HFF-Myc (cell line): Measurements from ENCODE around the gene PITX1.
"Not testable (repeated sequence)": the region's sequence is repeated elsewhere in the genome, so short reads cannot be mapped to it uniquely, and the experiment has no call there.

Experiments used
- DNase-seq: peaks from one replicate; pipeline ENCODE4 v3.0.0-alpha.2; 2011; ENCODE audit warnings: low read depth; ENCODE audit errors: extremely low read depth
- H3K4me3 ChIP-seq: replicated peaks from 2 replicates; pipeline ENCODE4 v1.5.1; 2011; ENCODE audit warnings: low read depth, mild to moderate bottlenecking, control low read depth, low read length
- CTCF ChIP-seq: IDR thresholded peaks from 2 replicates; pipeline ENCODE4 v1.5.1; 2012; ENCODE audit warnings: mild to moderate bottlenecking, low read depth, low read length, control low read depth; ENCODE audit errors: missing control alignments

The PITX1 gene

GRCh38 chr5:135005076-135005475 lies 29.0 kb downstream of the PITX1 start:
- TF ChIP-seq CTCF: no peak
- no peak for DNase-seq
- H3K4me3 ChIP-seq: no peak overlapping the region

- no peak overlapping the region for H3K4me3 ChIP-seq
- DNase-seq: no peak
- no peak for TF ChIP-seq CTCF
Observed at GRCh38 chr5:135004376-135004775, 29.7 kb downstream of the PITX1 start.

GRCh38 chr5:134998068-134998467 lies 36.0 kb downstream of the PITX1 start:
- DNase-seq, H3K4me3 ChIP-seq: not testable (repeated sequence)

- no peak for DNase-seq
- no peak for TF ChIP-seq CTCF
- H3K4me3 ChIP-seq: no peak overlapping the region
Observed at GRCh38 chr5:134997015-134997414, 37.0 kb downstream of the PITX1 start.

GRCh38 chr5:134995850-134996402 lies 38.1 kb downstream of the PITX1 start:
- TF ChIP-seq CTCF: no peak
- DNase-seq: no peak
- no peak overlapping the region for H3K4me3 ChIP-seq

GRCh38 chr5:134994560-134995156 lies 39.4 kb downstream of the PITX1 start:
- TF ChIP-seq CTCF: no peak
- no peak overlapping the region for H3K4me3 ChIP-seq
- no peak for DNase-seq

GRCh38 chr5:134993161-134993560 lies 40.9 kb downstream of the PITX1 start:
- H3K4me3 ChIP-seq: no peak overlapping the region
- TF ChIP-seq CTCF: no peak
- DNase-seq: no peak
